Thymus (tissue), 14 donors: ENCODE data around the gene ADRB1. TPM values are rescaled to one million over a fixed set of nuclear protein-coding genes. Genes with fewer than 3 reads are reported as not detected.

Experiments used
- DNase-seq, 9 donors: peaks; one replicate each; pipeline ENCODE4 v3.0.0-alpha.2; 2013; ENCODE audit warnings: low spot score in 9 of 9, low read depth in 6 of 9, missing footprints in 1 of 9
- H3K27ac ChIP-seq, 2 donors: one replicate each; pipeline ENCODE4 v1.5.1; 2013; ENCODE audit warnings: control low read depth in 1 of 2, low read depth in 1 of 2, low read length in 1 of 2, mild to moderate bottlenecking in 1 of 2, moderate library complexity in 1 of 2
- H3K27me3 ChIP-seq, 2 donors: one replicate each; pipeline ENCODE4 v1.5.1; 2013; ENCODE audit warnings: low read length in 1 of 2; ENCODE audit not compliant: control insufficient read depth in 2 of 2, insufficient read depth in 1 of 2
- H3K36me3 ChIP-seq, 2 donors: one replicate each; pipeline ENCODE4 v1.5.1; 2013; ENCODE audit warnings: low read length in 1 of 2, mild to moderate bottlenecking in 1 of 2, moderate library complexity in 1 of 2; ENCODE audit not compliant: control insufficient read depth in 2 of 2, insufficient read depth in 2 of 2
- H3K4me1 ChIP-seq, 2 donors: one replicate each; pipeline ENCODE4 v1.5.1; 2013; ENCODE audit warnings: low read length in 2 of 2; ENCODE audit not compliant: control insufficient read depth in 2 of 2, insufficient read depth in 2 of 2
- H3K4me3 ChIP-seq, 2 donors: one replicate each; pipeline ENCODE4 v1.5.1; 2013; ENCODE audit warnings: low read length in 2 of 2, control low read depth in 1 of 2, mild to moderate bottlenecking in 1 of 2
- H3K9me3 ChIP-seq, 2 donors: one replicate each; pipeline ENCODE4 v1.5.1; 2013; ENCODE audit warnings: low read length in 1 of 2, mild to moderate bottlenecking in 1 of 2; ENCODE audit not compliant: control insufficient read depth in 2 of 2, insufficient read depth in 1 of 2
- WGBS: extraction: QIAGEN DNeasy Blood & Tissue Kit; methylation state at CpG from one replicate; pipeline ENCODE4 v1.1.7; 2013; 5-methylcytosine and 5-hydroxymethylcytosine counted together
- long read RNA-seq, 10 donors: transcript quantifications; one replicate each; lab custom pipeline, GENCODE V29; 2026
- polyA plus RNA-seq: library from polyadenylated mRNA; stranded (reverse); fragments of 200-250 nt; gene quantifications from one replicate; pipeline ENCODE4 v1.2.3, GENCODE V29; 2013
- total RNA-seq: library from RNA; stranded (reverse); fragments of 120-200 nt; gene quantifications from one replicate; pipeline ENCODE4 v1.2.4, GENCODE V29; 2013
- donor health status: healthy.

ADRB1 gene
- 0.14 TPM for total RNA-seq
- polyA plus RNA-seq, result 0.62 TPM
- long read RNA-seq, donor 1, result 0 reads
- long read RNA-seq, donor 2, result 0 reads
- long read RNA-seq, donor 3, result 0 reads
- long read RNA-seq, donor 4, result 0 reads
- long read RNA-seq, donor 5, partial matches to known transcripts, result 0 of 1 reads
- long read RNA-seq, donor 5, other reads (novel, unspliced or antisense), result 0 of 1 reads
- long read RNA-seq, donor 6, result 0 reads
- long read RNA-seq, donor 7, partial matches to known transcripts, result 0 of 1 reads
- long read RNA-seq, donor 7, other reads (novel, unspliced or antisense), result 0 of 1 reads
- long read RNA-seq, donor 8, result 0 reads
- long read RNA-seq, donor 9, partial matches to known transcripts, result 0 of 1 reads
- long read RNA-seq, donor 9, other reads (novel, unspliced or antisense), result 0 of 1 reads
- long read RNA-seq, donor 10, partial matches to known transcripts, result 0 of 1 reads
- long read RNA-seq, donor 10, other reads (novel, unspliced or antisense), result 0 of 1 reads

GRCh38 chr10:114043532-114044246 is at the start of gene ADRB1:
ADRB1 (plus strand) TSS chr10:114043866; CDS start chr10:114044133, 267 bp downstream.
- no peak within 1 kb of the TSS for H3K27ac ChIP-seq
- H3K4me1 ChIP-seq, result peaks cover 14 to 21% of the 10 kb centered on the region in 2 donors
- no peaks in the 10 kb centered on the region for H3K36me3 ChIP-seq
- H3K27me3 ChIP-seq, result peaks cover 46 to 97% of the 10 kb centered on the region in 2 donors
- H3K9me3 ChIP-seq, result no peaks in the 10 kb centered on the region
- DNase-seq, result peak in 8 of 9 donors; percentile 44 to 78 (median 51)
- WGBS, result 1% methylated on average over 90 of the region's 90 CpGs
- peak within 1 kb of the TSS; percentile 46 to 60 for H3K4me3 ChIP-seq

DNA sequence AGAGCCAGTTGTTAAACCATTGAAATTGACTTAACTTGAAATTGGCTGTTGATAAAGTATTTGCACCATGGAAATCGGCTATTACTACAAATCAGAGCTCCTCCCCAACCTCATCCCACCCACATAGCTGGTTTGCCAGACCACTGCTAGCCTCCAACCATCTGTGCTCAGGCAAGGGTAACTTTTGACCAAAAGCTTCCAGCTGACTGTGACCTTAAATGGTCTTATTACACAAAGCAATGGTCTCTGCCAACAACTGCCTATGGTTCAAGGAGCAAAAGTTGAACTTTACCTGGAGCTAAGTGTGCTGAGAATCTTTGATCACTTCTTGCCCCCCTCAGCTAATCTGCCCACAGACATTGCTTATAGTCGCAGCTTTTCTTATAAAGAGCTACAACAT is 48.5 kb upstream of the ADRB1 start:
- 95% methylated on average over 2 of the region's 2 CpGs for WGBS
- Histone ChIP-seq H3K4me3 (no peak overlapping the region), H3K27ac (no peak overlapping the region), H3K4me1 (peaks cover 4 to 14% of the 10 kb centered on the region in 2 donors), H3K27me3 (peaks cover 6 to 75% of the 10 kb centered on the region in 2 donors), H3K36me3 (no peaks in the 10 kb centered on the region), H3K9me3 (no peaks in the 10 kb centered on the region)
- DNase-seq, result no peak

GRCh38 chr10:113997428-113997827 is 46.2 kb upstream of the ADRB1 start:
- Histone ChIP-seq H3K4me1 (peaks cover 0 to 4% of the 10 kb centered on the region in 2 donors), H3K36me3 (no peaks in the 10 kb centered on the region), H3K27ac (no peak overlapping the region), H3K27me3 (peaks cover 6 to 60% of the 10 kb centered on the region in 2 donors), H3K9me3 (no peaks in the 10 kb centered on the region), H3K4me3 (no peak overlapping the region)
- WGBS, result 78% methylated on average over 8 of the region's 8 CpGs
- no peak for DNase-seq

- 59% methylated on average over 5 of the region's 5 CpGs for WGBS
- Histone ChIP-seq H3K36me3 (no peaks in the 10 kb centered on the region), H3K27me3 (peaks cover 0 to 45% of the 10 kb centered on the region in 2 donors), H3K9me3 (no peaks in the 10 kb centered on the region), H3K4me3 (no peak overlapping the region), H3K4me1 (no peaks in the 10 kb centered on the region), H3K27ac (no peak overlapping the region)
- DNase-seq, result no peak
Observed at GRCh38 chr10:113999531-113999930, 44.1 kb upstream of the ADRB1 start.

DNA sequence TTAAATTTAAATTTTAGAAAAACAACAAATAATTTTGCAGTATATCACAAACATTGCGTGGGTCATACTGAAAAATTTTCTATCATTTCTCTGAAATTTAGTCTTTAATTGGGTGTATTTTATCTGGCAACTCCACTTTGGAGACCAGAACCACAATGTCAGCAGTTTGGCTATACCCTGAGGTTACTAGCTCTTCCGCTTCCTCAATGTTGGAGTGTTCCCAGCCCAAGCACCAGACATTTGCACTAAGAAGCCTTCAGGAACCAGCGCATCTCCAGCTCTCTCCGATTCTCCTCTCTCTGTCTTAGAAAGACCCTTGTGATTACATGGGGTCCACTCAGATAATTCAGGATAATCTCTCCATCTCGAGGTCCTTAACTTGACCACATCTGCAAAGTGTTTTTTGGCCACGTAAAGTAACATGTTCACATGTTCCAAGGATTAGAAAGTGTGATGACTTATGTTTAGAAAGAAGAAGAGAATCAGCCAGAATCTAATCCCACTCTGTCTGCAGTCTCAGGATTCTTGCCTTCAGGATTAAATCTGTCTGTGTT is 43.1 kb upstream of the ADRB1 start:
- no peak for DNase-seq
- Histone ChIP-seq H3K27ac (no peak overlapping the region), H3K9me3 (no peaks in the 10 kb centered on the region), H3K4me1 (no peaks in the 10 kb centered on the region), H3K4me3 (no peak overlapping the region), H3K36me3 (no peaks in the 10 kb centered on the region), H3K27me3 (peaks cover 0 to 35% of the 10 kb centered on the region in 2 donors)
- WGBS, result 96% methylated on average over 6 of the region's 6 CpGs

DNA sequence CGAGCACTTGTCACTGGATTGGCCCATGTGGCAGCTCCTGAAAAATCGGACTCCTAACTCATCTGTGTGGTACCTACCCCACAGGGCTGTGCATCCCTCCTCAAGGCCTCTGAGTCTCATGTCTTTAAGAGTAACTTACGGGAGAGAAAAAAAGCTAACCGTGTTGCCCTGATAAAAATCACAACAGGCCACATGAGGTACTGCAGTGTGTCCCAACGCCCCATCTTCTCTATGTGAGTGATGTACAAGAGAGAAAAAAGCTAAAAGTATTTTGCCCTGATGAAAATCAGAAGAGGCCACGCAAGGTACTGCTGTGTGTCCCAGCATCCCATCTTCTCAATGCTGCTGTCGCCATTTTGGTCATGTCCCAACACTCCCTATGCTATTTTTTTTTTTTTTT is 41.2 kb upstream of the ADRB1 start:
- H3K27ac ChIP-seq, result no peak overlapping the region

GRCh38 chr10:114003161-114003941 is 40.3 kb upstream of the ADRB1 start:
- H3K9me3 ChIP-seq, result no peaks in the 10 kb centered on the region
- peaks cover 0 to 20% of the 10 kb centered on the region in 2 donors for H3K27me3 ChIP-seq
- no peak for DNase-seq
- H3K4me3 ChIP-seq, result no peak overlapping the region
- WGBS, result 95% methylated on average over 9 of the region's 9 CpGs
- no peaks in the 10 kb centered on the region for H3K36me3 ChIP-seq
- no peak overlapping the region for H3K27ac ChIP-seq
- H3K4me1 ChIP-seq, result no peaks in the 10 kb centered on the region

More for the DNA sequence above, 41.2 kb upstream of the ADRB1 start:
- no peak for DNase-seq
- Histone ChIP-seq H3K9me3 (no peaks in the 10 kb centered on the region), H3K36me3 (no peaks in the 10 kb centered on the region), H3K4me3 (no peak overlapping the region), H3K27me3 (peaks cover 0 to 23% of the 10 kb centered on the region in 2 donors), H3K4me1 (no peaks in the 10 kb centered on the region)
- 81% methylated on average over 7 of the region's 7 CpGs for WGBS

GRCh38 chr10:114009281-114009996 is 34.2 kb upstream of the ADRB1 start:
- DNase-seq, result no peak
- H3K4me3 ChIP-seq, result no peak overlapping the region
- H3K27ac ChIP-seq, result no peak overlapping the region
- H3K27me3 ChIP-seq, result no peaks in the 10 kb centered on the region
- H3K9me3 ChIP-seq, result no peaks in the 10 kb centered on the region
- WGBS, result 92% methylated on average over 5 of the region's 5 CpGs
- no peaks in the 10 kb centered on the region for H3K36me3 ChIP-seq
- no peaks in the 10 kb centered on the region for H3K4me1 ChIP-seq
